Urinary bladder (tissue), 4 donors: ENCODE data around the gene C19orf81. TPM values are rescaled to one million over a fixed set of nuclear protein-coding genes. Genes with fewer than 3 reads are reported as not detected.

Source experiments
- DNase-seq: peaks from one replicate; pipeline ENCODE4 v3.0.0-alpha.2; 2015; ENCODE audit errors: extremely low spot score
- H3K27ac ChIP-seq: one replicate; pipeline ENCODE4 v1.5.1; 2013; ENCODE audit warnings: low read depth, mild to moderate bottlenecking, moderate library complexity
- H3K36me3 ChIP-seq: one replicate; pipeline ENCODE4 v1.6.1; 2013; ENCODE audit warnings: mild to moderate bottlenecking, moderate library complexity; ENCODE audit not compliant: insufficient read depth
- H3K4me1 ChIP-seq: one replicate; pipeline ENCODE4 v1.6.1; 2013; ENCODE audit warnings: mild to moderate bottlenecking, moderate library complexity; ENCODE audit not compliant: insufficient read depth
- H3K4me3 ChIP-seq: one replicate; pipeline ENCODE4 v1.5.1; 2013; ENCODE audit warnings: low read depth, low read length
- WGBS: extraction: QIAGEN DNeasy Blood & Tissue Kit; methylation state at CpG from one replicate; pipeline ENCODE4 v1.1.7; 2013; 5-methylcytosine and 5-hydroxymethylcytosine counted together
- polyA plus RNA-seq: library from polyadenylated mRNA; stranded (reverse); fragments of 200-250 nt; gene quantifications from one replicate; pipeline ENCODE4 v1.2.3, GENCODE V29; 2013
- total RNA-seq: library from RNA; depleted of rRNA; stranded (reverse); fragments of >200 nt; gene quantifications from one replicate; pipeline ENCODE4 v1.2.3, GENCODE V29; 2014
- donor health status: healthy with polysubstance abuse.
- donor health status: healthy.

C19orf81 gene
- total and polyA plus RNA-seq, 2 donors, result 0.94 TPM; not detected in 1

DNA sequence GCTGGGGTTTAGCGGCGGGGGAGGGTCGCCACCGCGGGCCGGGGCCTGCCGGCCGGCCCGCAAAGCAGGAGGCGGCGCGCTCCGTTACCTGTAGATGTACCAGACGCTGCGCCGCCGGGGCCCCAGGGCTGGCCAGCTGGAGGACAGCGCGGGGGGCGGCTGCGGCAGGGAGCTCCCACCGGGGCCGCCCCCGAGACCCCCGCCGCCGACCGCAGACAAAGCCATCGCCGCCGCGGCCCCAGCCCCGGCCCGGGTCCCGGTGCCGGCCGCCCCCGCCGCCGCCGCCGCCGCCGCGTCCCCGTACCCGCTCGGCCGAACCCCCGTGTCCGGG is 45.5 kb downstream of the C19orf81 start:
- no peak overlapping the region for H3K27ac ChIP-seq
- no peak for DNase-seq
- under 1% methylated on average over 51 of the region's 51 CpGs for WGBS
- no peaks in the 10 kb centered on the region for H3K4me1 ChIP-seq
- H3K36me3 ChIP-seq, result no peaks in the 10 kb centered on the region
- peak overlapping the region; percentile 11 for H3K4me3 ChIP-seq

DNA sequence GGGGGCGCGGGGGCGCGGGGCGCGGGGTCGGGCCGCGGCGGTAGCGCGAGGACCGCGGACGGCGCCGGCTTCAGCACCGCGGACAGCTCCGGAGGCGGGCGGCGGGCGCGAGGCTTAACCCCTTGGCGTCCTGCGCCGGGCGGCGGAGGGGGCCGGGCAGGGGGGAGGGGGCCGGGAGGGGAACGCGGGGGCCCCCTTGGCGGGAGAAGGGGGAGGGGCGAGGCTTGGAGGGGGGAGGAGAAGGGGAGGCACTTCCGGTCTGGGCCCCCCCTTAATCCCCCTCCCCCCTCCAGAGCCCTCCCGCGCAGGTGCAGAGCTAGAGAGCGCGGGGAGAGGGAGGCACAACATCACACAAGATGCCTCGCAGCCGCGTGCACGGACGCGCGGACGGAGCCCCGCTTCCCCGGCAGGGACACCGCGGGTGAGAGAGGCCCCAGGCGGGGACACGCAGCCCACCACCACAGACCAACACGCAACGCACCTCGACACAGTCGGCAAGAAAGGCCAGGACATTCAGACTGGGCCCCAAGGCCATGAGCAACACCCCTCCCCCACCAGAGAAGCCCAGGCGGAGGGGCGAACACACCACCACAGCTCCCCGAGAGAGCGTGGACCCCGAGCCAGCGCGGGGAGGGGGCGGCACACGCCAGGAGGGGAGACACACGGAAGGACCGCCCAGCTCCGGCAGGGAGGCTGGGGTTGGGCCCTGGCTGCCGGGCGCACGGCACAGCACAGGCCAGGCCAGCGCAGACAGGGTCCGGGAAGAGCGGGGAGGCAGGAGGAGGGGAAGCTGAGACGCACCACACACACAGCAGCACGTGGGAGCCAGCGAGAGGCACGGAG is 46.2 kb downstream of the C19orf81 start:
- Histone ChIP-seq H3K4me3 (peak overlapping the region; percentile 11), H3K4me1 (no peaks in the 10 kb centered on the region), H3K36me3 (no peaks in the 10 kb centered on the region), H3K27ac (no peak overlapping the region)
- DNase-seq, result no peak
- 2% methylated on average over 79 of the region's 81 CpGs for WGBS

DNA sequence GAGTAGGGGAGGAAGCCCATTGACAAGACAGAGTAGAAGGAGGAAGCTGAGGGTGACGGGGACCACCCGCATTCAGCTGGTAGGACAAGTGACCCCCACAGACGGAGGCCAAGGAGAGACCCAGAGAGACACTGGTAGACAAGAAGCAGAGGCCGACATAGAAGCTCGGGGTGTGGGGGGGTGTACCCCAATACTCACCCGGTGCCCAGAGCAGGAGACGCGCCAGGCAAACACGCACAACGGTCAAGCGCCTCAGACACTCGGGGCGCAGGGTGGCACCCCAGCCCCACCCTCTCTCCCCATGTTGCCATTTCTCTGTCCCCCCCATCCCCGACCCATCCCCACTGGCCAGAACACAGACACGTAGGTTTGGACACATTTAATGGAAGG is 46.8 kb downstream of the C19orf81 start:
- H3K36me3 ChIP-seq, result no peaks in the 10 kb centered on the region
- H3K4me3 ChIP-seq, result no peak overlapping the region
- no peak for DNase-seq
- H3K4me1 ChIP-seq, result no peaks in the 10 kb centered on the region
- H3K27ac ChIP-seq, result no peak overlapping the region
- WGBS, result 51% methylated on average over 15 of the region's 15 CpGs

DNA sequence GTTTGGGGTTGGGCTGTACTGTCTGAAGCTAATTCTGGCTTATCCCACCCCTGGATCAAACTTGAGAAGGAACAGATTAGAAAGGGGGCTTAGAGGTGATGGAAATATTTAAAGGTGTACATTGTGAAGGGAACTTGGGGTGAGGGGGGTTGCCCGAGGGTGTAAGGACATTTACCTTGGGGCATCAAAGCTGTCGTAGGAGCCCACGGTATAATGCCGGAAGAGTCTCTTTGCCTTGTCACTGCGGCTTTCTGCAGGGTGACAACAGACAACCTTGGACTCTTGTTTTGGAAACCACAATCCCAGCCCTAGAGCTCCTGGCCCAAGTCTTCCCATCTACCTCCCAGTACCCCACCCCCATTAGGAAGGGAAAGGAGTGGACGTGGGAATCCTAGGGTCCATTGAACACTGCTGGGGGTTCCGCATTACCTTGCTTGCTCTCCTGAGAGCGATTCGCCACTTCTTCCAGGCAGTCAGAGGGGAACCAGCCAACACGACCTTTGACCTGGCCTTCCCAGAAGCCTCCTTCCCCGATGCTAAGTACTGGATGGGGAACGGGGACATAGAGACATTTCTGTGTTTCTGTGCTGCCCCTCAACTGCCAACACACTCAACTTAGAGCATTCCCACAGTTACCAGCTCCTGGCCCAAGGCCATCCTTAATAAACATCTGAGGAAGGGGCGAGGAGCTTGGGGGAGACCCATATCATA is 48.3 kb downstream of the C19orf81 start:
- no peaks in the 10 kb centered on the region for H3K4me1 ChIP-seq
- no peak for DNase-seq
- H3K36me3 ChIP-seq, result no peaks in the 10 kb centered on the region
- no peak overlapping the region for H3K27ac ChIP-seq
- 70% methylated on average over 13 of the region's 13 CpGs for WGBS
- H3K4me3 ChIP-seq, result no peak overlapping the region

DNA sequence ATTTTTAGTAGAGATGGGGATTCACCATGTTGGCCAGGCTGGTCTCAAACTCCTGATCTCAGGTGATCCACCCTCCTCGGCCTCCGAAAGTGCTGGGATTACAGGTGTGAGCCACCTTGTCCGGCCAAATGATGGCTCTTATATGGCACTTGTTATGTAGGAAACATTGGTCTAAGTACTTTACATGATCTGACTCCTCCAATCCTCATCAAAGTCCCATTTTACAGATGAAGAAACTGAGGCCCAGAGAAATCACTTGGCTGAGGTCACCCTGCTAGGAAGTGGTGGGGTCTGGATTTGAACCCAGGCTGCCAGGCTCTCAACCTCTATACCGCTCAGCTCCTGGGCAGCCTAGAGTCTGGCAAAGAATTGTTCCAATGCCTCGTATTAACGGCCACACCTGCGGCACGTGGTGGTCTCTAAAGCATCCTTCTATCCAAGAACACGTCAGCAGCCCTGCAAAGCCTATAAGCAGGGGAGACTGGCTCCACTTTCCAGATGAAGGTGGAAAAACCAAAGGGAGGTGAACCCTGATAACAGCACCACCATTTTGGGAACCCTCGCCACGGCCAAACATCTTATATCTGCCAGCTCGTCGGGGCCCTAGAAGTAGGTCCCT is 52.2 kb downstream of the C19orf81 start:
- H3K4me1 ChIP-seq, result no peaks in the 10 kb centered on the region
- no peak overlapping the region for H3K4me3 ChIP-seq
- 89% methylated on average over 13 of the region's 13 CpGs for WGBS
- H3K36me3 ChIP-seq, result no peaks in the 10 kb centered on the region
- no peak for DNase-seq
- no peak overlapping the region for H3K27ac ChIP-seq

DNA sequence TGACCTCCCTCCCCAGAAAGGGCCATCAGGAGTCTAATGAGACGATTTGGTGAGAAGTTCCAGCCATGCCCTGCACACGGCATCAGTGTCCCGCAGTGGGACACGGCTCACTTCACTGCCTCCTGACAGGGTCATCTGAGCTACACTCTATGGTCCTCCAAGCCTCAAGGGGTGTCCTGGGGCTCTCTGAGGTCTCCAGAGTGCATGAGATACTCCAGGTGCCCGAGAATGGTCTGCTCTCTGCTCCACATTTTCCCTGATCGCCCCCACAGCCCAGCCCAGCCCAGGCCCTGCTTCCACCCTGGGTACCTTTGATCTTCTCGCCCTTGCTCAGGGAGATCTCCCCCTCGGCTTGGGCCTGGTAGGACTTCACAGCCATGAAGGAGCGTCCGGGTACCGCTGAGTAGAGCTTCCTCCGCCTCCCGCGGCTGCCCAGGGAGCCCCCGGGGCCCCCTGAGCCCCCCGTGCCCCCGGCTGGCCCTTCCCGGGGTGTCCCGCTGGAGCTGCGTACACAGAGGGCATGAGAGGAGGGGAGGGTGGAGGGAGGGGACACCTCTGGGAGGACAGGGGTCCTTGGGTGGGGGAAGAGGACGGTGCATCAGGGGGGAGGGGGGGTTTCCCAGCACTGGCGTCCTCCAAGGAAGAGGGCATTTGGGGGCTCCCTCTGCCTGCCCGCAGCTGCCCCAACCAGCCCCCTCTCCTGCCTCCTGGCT is 53.1 kb downstream of the C19orf81 start:
- no peak for DNase-seq
- Histone ChIP-seq H3K36me3 (no peaks in the 10 kb centered on the region), H3K4me3 (no peak overlapping the region), H3K27ac (no peak overlapping the region), H3K4me1 (no peaks in the 10 kb centered on the region)
- 72% methylated on average over 23 of the region's 23 CpGs for WGBS

DNA sequence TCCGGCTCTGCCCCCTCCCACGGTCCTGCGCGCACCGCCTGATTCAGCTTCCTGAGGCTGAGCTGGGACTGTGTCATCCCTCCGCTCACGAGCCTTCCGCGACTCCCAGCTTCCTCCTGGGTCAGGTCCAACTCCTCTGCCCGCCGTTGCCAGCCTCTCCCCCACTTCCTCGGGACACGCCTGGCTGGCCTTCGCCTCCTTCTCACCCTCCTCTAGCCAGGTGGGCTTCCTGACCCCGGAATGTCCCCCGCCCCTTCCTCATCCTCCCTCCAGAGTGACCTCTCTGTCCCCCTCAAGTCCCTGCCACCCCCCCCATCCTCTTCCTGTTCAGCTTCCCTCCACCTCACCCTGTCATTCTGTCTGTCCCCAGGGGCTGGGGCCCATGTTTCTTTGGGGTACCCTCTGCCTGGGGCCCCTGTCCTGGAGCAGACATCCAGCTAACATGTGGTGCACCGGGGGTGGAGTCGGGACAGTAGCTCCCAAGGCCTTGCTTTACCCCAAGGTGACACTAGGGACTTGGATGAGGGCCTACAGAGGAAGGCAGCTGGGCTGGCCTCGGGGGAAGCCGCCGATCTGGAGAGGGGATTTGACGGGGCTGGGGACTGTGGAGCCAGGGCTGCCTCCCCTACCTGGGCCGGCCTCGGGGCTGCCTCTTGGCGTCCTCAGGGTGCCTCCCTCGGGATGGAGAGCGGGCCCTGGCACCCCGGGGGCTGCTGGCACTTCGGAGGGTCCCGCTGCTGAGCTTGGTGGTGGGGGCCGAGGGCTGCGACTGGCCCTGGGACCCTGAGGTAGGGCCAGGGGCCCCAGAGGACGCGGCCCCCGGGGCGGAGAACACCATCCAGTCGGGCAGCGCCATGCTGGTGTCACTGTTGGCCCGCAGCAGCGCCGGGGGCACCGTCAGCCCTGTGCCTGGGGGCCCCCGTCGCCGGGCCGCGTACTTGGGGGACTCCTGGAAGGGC is 53.9 kb downstream of the C19orf81 start:
- H3K4me1 ChIP-seq, result no peaks in the 10 kb centered on the region
- DNase-seq, result no peak
- H3K27ac ChIP-seq, result no peak overlapping the region
- H3K36me3 ChIP-seq, result no peaks in the 10 kb centered on the region
- H3K4me3 ChIP-seq, result no peak overlapping the region
- 69% methylated on average over 47 of the region's 47 CpGs for WGBS

DNA sequence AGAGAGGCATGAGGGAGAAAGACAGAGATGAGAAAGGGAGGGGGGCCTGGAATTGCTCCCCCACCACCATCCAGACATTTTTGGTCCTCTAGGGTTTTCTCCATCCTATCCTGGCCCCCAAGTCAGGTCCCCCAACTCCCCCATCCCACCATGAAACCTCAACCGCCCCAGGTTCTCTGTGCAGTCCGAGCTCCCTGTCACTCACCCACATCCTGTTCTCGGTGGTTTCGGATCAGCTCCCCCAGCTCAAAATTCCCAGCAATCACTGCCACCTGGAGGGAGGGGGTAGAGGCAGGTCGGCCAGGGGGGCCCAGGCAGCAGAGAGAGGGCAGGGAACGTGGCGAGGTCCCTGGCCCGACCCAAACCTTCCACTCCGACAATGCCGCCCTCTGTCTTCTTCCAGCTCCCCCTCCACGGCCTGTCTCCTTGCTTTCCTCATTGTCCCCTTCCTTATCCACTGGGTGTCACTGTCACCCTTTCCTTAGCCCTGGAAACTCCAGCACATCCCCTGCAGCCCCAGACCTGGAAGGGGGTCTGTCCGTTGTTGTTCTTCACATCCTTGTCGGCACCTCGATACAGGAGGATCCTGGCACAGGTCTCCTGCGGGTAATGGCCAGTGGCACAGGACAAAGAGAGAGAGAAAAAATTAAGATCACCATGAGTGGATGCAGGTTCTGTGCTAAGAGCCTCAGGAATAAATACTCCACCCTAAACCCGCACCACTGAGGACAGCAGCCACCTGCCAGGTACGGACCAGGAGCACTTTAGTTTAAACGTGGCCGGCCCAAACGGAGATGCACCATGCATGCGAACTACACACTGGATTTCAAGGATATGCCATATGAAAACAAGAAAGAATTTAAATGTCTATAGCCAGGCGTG is 54.9 kb downstream of the C19orf81 start:
- no peak overlapping the region for H3K27ac ChIP-seq
- H3K4me3 ChIP-seq, result no peak overlapping the region
- 45% methylated on average over 22 of the region's 22 CpGs for WGBS
- no peaks in the 10 kb centered on the region for H3K36me3 ChIP-seq
- no peaks in the 10 kb centered on the region for H3K4me1 ChIP-seq
- DNase-seq, result no peak

DNA sequence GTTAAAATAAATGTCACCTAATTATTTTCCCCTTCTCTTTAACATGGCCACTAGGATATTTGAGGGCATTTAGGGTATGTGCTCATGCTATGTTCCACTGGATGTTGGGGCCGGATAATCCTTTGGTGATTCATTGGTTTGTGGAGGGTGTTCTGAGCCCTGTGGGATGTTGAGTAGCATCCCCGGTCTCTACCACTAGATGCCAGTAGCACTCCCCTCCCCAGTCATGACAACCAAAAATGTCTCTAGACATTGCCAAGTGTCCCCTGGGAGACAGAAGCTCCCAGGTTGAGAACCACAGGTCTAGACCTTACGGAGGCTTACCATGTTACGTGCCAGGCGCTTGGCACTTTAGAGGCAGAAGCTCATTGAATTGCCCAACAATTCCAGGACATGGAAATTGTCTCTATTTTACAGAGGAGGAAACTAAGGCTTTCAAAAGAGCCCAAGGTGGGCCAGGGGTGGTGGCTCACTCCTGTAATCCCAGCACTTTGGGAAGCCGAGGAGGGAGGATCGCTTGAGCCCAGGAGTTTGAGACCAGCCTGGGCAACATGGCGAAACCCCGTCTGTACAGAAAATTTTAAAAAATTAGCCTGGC is 56.3 kb downstream of the C19orf81 start:
- 39% methylated on average over 9 of the region's 9 CpGs for WGBS
- no peak overlapping the region for H3K4me3 ChIP-seq

DNA sequence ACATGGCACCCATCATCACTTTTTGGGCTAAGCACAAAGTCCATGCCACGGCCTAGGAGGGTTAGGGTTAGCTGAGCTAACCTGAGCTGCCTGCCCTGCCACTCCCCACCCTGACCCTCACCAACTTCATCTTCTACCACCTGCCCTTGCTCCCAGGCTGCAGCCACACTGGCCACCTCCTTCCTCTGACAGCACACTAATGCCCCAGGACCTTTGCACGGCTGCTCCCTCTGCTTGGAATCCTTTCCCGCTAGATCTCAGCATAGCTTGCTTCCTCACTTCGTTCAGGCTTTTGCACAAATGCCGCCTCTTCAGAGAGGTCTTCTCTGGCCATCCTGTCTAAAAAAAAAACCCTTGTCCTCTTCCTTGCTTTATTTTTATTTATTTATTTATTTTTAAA is 57.1 kb downstream of the C19orf81 start:
- 67% methylated on average over 5 of the region's 5 CpGs for WGBS
- H3K36me3 ChIP-seq, result no peaks in the 10 kb centered on the region
- DNase-seq, result no peak
- no peak overlapping the region for H3K27ac ChIP-seq
- H3K4me3 ChIP-seq, result no peak overlapping the region
- no peaks in the 10 kb centered on the region for H3K4me1 ChIP-seq

More for the DNA sequence above, 56.3 kb downstream of the C19orf81 start:
- Histone ChIP-seq H3K4me1 (no peaks in the 10 kb centered on the region), H3K36me3 (no peaks in the 10 kb centered on the region), H3K27ac (no peak overlapping the region)
- DNase-seq, result no peak

DNA sequence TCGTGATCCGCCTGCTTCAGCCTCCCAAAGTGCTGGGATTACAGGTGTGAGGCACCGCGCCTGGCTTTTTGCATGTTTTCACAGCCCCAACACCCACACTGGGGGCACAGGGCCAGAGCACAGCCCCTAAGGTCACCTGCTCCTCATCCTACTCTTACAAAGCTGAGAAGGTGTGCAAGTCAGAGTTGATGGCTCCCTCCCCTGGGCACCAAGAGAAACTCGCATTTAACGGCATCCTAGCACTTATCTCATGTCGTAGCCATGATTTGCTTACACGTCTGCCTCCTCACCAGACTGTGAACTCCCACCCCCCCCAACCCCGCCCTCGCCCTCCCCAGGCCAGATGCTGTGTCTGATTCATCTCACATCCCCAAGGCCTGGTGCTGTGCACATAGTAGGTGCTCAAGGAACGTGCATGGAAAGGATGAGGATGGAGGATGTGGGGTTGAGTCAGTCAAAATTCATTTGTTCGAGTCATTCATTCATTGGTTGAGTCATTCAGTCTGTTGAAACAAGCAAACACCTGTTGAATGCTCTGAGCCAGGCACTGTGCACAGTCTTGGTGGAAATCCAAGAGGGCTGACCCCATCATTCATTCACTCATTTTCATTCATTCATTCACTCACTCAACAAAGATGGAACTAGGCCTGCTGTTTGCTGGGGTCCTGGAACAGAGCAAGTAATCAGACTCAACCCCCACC is 59.1 kb downstream of the C19orf81 start:
- no peak overlapping the region for H3K4me3 ChIP-seq
- no peak for DNase-seq
- 69% methylated on average over 12 of the region's 12 CpGs for WGBS
- no peaks in the 10 kb centered on the region for H3K36me3 ChIP-seq
- no peaks in the 10 kb centered on the region for H3K4me1 ChIP-seq
- H3K27ac ChIP-seq, result no peak overlapping the region
